Right lobe of liver (tissue), 4 donors: Measurements from ENCODE around the gene SLC31A1.

Experiments
- POLR2A ChIP-seq: fragments of 450-650 bp; IDR thresholded peaks from one replicate; pipeline ENCODE4 v1.6.1; 2017; ENCODE audit warnings: antibody characterized with exemption, mild to moderate bottlenecking
- TF ChIP-seq, protein P1 (sequence below), 4 donors: fragments of 200-600 bp in 3 of 4; fragments of 450-650 bp in 1 of 4; IDR thresholded peaks; one replicate each; pipeline versions ENCODE4 v1.5.1 to v1.8.0; 2016 to 2022; ENCODE audit warnings: antibody characterized with exemption in 4 of 4, mild to moderate bottlenecking in 2 of 4
- donor health status: DM: no; HTN: no; CAD: no.
- donor health status: DM: no; HTN: no; CAD: no.
- donor health status: DM: no; HTN: yes; CAD: no.

DNA sequence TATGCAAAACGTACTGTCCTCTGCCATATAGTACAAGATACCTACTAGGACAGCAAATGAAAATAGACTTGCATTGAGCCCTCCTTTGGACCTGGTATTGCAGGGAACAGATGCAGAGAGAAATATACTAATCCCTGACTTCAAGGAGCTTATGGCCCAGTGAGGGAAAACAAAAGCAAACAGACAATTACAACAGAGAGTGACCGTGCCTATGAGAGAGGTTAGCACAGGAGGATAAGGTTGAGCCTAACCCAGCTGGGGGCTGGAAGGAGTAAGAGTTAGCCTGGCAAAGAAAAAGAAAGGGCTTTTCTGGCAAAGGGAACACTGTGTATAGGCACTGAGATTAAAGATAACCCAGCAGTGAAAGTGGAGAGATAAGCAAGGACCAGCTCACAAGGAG is 48.5 kb downstream of the SLC31A1 start:
- no peak for TF ChIP-seq POLR2A
- TF ChIP-seq, protein P1, sequence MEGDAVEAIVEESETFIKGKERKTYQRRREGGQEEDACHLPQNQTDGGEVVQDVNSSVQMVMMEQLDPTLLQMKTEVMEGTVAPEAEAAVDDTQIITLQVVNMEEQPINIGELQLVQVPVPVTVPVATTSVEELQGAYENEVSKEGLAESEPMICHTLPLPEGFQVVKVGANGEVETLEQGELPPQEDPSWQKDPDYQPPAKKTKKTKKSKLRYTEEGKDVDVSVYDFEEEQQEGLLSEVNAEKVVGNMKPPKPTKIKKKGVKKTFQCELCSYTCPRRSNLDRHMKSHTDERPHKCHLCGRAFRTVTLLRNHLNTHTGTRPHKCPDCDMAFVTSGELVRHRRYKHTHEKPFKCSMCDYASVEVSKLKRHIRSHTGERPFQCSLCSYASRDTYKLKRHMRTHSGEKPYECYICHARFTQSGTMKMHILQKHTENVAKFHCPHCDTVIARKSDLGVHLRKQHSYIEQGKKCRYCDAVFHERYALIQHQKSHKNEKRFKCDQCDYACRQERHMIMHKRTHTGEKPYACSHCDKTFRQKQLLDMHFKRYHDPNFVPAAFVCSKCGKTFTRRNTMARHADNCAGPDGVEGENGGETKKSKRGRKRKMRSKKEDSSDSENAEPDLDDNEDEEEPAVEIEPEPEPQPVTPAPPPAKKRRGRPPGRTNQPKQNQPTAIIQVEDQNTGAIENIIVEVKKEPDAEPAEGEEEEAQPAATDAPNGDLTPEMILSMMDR (IDR thresholded peaks at IDR 0.05), result no peak
